ENCODE data around the gene TIMM17A.
"Not testable (repeated sequence)": the region's sequence is repeated elsewhere in the genome, so short reads cannot be mapped to it uniquely, and the experiment has no call there.

TIMM17A gene

DNA sequence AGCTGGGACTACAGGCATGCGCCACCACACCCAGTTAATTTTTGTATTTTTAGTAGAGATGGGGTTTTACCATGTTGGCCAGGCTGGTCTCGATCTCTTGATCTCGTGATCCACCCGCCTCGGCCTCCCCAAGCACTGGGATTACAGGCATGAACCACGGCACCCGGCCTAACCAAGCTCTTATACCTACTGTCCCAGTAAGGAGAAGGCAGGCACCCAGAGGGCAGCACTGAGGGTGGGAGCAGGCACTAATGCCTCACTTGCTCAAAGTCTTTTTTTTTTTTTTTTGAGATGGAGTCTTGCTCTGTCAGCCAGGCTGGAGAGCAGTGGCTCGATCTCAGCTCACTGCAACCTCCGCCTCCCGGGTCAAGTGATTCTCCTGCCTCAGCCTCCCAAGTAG is 15.0 kb upstream of the TIMM17A start:
- not testable (repeated sequence) for DNase-seq (ENCODE audit: low read depth)

DNA sequence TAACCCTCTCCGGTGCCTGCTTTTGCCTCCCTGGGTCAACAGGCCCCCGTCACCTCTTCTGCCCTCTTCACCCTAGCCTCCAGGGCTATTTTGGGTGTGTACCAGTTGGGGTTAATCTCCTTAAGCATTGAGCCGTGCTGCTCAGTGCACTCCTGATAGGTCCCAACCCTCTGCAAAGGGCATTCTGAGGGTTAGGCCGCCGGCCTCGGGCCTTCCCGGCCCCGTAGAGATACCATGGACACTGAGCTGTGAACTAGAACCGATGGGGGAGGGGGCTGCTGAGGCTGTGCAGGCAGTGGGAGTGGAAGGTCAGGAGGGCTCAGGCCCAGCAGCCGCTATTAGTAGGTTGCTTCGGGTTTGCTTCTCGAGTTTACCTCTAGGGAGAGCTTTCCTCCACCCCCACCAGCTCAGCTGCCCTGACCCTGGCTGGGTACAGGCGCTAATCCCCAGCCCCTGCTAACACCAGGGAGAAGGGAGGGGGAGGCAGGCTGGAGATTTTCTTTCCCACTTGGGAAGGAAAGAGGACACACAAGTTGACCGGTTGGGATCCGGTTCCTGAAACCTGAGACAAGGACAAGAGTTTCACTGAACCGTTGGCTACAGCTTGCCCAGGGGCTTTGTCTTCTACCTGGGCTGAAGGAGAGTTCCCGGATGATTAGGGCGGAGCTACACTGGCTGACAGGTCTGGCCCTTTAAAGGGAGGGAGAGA is 13.7 kb upstream of the TIMM17A start:
- DNase-seq (ENCODE audit: low read depth): no peak

DNA sequence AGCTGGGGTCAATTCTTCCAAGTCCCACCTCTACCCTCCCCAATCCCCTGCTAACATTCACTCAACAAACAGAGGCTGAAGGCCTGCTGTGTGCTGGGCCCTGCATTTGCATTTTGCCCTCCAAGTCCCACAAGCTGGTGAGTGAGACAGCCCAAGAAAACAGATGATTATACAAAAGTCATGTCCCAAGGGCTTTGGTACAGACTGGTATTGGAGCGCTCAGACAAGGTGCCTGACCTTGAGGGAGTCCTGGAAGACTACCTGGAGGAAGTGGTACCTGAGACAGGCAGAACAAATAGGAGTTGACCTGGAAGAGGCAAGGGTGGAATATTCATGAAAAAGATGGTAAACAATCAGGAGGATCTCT is 13.2 kb upstream of the TIMM17A start:
- no peak for DNase-seq (ENCODE audit: low read depth)

DNA sequence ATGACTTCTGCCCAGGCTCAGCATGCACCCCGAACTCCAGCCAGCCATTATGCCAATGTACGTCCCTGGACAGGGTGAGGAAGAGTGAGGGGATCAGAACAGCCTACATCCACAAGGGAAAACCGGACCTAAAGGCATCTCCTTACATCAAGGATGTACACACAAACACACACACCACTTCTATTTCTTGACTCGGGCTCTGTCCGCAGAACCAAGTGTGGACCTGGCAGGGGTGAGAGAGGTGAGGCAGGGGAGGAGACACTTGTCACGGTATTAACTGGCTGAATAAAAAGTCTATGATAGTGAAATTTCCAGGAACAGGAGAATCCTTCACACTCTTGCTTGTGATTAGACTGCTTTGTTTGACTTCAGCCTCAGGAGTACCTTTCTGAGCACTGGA is 11.3 kb upstream of the TIMM17A start:
- no peak for DNase-seq (ENCODE audit: low read depth)

DNA sequence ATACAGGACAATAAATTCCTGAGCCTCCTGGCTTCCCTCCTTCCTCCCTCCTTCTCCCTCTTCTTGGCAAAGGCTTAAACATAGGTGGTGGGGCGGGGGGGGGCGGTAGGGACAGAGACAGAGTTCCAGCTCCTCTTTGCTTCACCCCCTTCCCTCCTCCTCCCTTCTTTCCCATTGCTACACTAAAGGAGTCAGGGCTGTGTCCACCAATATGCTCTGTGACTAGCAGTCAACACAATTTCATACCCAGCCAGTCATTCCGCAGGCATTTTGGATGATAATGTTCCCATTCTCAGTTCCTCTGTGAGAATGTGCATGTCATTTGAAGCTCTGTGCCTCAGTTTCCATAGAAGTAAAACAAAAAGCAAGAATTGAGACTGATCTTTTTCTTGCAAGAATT is 10.7 kb upstream of the TIMM17A start:
- DNase-seq (ENCODE audit: low read depth): no peak

DNA sequence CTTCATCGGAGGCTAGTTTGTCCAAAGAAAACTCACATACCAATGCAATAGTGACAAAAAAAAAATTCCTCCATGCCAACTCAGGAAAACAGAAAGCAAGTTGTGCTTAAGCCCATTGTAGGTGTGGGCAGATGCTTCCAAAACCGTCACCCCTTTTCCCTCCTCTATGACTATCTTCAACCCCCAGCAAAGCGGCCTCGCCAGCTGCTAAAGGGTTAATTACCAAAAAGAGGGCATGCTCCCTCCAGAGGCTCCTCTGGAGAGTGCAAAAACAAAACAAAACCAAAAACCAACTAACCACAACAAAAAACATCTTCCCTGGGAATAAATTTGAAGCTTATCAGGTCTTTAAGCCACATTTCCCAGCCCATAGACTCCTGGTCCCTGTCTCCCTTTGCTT is 10.1 kb upstream of the TIMM17A start:
- no peak for DNase-seq (ENCODE audit: low read depth)

DNA sequence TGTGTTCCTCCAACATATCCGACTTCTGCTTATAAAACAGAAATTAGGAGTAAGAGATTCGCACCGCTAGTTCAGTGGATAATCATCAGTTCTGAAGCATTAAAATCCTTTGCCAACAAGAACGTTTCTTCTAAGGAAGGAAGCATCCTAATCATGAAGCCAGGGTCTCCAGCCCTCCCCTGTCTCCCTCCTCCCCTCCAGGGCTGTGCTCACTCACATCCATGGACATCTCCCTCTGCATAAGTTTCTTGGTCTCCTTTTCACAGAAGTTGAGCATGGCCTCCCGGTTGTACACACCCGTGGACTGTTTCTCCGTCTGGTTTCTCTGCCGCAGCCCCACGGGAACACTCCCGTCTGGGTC is 9.5 kb upstream of the TIMM17A start:
- DNase-seq (ENCODE audit: low read depth): no peak

DNA sequence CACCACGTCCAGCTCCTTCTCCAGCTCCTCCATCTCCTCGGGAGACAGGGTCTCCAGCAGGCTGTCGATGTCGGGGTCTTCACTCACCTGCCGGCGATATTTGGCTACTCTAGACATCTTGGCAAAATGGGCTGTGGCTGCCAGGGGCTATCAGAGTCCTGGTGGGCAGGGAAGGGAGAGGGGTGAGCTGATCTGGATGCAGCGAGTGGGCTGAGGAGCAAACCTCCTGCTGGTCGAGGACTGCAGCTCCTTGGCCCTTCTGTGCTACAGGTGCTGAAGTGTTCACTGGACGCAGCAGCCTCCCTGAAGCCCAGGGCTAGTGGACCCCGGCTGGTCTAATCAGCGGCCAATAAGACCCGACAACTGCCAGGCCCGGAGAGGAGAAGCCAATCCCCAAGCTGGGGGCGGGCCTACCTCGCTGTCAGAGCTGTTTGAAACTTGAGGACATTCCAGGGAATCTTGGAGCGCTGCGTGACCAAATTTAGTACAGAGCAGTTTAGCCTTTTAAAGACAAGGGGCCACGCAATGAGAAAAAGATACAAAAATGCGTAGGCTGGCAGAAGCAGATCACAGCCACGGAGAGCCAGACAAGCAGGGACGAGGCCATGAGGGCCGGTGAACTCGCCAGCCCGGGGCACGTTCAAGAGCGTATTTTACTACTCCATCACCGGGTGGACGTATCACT is 8.9 kb upstream of the TIMM17A start, which contains the start of gene LMOD1:
TSS of gene LMOD1 (minus strand) at position 325 of the 685 bp plus-strand sequence. CDS start at position 117, 208 bp downstream.
- DNase-seq (ENCODE audit: low read depth): no peak

DNA sequence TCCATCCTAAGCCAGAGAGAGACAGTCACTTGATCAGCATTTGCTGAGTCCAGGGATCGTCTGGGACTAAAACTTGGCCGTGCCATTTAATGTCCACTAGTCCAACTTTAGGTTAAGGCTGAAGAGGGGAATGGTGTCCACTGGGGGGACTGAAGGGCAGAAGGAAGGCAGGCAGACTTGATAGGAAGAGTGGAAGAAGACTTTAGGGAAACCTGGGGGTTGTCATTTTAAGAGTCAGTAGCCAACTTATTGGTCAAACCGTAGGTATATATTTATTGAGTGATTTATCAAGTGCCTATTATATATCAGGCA is 7.7 kb upstream of the TIMM17A start:
- no peak for DNase-seq (ENCODE audit: low read depth)

DNA sequence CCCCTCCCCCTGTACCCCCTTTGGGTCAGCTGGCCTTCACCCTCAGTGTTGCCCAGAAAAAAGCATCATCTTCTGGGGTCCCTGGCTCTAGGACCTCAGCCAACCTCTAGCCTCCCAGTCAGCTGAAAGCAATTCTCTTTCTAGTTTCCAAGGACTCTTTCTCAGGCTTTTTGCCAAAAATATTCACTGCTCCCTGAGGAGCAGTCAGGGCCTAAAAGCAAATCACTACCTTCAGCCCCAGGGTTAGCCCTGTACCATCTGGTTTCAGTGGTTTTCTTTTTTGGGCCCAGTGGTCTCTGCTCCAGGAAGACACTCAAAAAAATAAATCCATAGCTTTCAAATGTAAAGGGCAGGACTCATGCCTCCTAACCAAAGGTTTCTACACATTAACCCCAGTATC is 5.8 kb upstream of the TIMM17A start:
- no peak for DNase-seq (ENCODE audit: low read depth)

DNA sequence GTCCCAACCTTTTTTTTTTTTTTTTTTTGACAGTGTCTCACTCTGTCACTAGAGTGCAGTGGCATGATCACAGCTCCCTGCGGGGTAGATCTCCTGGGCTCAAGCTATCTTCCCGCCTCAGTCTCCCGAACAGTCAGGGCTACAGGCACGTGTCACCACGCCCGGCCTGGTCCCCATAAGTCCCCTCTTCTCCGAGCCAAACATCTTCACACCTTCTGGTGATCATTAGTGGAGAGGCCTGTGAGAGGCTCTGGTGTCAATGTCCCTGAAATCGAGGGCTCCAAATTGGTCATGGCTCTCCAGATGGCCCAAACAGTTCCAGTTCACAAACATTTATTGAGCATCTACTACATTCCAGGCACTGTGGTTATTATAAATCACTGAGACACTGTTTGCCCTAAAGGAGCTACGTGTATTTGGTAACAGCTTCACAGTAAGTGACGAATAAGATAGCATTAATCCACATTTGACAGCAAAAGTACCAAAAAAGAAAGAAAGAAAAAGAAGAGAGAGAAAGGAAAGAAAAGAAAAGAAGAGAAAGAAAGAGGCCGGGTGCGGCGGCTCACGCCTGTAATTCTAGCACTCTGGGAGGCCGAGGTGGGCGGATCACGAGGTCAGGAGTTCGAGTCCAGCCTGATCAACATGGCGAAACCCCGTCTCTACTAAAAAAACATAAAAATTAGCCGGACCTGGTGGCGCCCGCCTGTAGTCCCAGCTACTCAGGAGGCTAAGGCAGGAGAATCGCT is 867 bp upstream of the TIMM17A start:
- no peak for DNase-seq (ENCODE audit: low read depth)

DNA sequence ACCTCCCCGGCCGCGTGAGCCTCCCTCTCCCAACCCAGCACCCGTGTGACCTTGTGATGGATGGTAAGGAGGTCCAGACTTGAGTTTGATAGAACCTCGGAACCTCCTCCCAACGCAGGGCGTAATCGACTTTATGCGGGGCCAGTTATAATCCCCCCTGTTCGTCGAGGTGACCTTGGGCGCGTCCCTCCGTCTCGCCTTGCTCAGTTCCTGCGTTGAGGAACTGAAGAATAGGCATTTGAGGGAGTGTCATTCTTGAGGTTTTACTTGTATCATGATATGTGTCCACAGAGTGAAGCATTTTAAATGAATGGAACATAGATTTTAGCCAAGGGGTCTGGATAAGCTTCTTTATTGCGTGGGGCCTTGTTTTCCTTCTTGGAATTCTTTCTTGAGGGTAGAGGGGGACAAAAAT is 433 bp downstream of the TIMM17A start:
- no peak for DNase-seq (ENCODE audit: low read depth)

DNA sequence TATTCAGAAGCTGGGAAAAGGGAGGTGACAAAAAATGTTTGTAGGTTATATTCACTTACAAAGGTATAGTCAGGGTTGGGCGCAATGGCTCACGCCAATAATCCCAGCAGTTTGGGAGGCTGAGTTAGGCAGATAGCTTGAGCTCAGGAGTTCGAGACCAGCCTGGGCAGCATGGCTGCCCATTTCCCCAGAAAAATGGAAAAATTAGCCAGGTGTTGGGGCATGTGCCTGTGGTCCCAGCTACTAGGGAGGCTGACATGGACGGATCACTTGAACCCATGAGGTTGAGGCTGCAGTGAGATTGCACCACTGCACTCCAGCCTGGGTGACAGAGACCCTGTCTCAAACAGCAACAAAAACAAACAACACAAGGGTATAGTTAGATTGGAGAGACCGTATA is 3.0 kb downstream of the TIMM17A start:
- DNase-seq (ENCODE audit: low read depth): no peak

DNA sequence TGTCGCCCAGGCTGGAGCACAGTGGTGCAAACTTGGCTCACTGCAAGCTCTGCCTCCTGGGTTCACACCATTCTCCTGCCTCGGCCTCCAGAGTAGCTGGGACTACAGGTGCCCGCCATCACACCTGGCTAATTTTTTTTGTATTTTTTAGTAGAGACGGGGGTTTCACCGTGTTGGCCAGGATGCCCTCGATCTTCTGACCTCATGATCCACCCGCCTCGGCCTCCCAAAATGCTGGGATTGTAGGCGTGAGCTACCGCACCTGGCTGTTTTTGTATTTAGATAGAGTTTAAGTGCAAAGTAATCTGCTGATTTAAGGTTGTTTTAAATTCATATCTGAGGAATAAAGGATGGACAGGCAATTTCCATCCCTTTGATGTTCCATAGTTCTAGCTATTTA is 7.1 kb downstream of the TIMM17A start:
- DNase-seq (ENCODE audit: low read depth): not testable (repeated sequence)

DNA sequence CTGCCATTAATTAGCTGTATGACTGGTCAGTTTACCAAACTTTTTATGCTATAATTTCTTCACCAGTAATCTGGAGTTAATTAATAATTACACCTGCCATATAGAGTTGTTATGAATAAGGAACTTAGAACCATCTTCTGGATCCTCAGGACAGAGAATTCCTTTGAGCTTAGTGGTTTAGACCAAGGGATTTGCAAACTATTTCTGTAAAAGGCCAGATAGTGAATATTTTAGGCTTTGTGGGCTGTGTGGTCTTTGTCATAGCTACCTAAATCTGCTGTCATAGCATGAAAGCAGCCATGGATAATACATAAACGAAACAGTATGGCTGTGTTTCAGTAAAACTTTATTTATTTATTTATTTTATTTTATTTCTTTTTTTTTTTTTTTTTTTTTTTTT is 9.0 kb downstream of the TIMM17A start:
- no peak for DNase-seq (ENCODE audit: low read depth)

DNA sequence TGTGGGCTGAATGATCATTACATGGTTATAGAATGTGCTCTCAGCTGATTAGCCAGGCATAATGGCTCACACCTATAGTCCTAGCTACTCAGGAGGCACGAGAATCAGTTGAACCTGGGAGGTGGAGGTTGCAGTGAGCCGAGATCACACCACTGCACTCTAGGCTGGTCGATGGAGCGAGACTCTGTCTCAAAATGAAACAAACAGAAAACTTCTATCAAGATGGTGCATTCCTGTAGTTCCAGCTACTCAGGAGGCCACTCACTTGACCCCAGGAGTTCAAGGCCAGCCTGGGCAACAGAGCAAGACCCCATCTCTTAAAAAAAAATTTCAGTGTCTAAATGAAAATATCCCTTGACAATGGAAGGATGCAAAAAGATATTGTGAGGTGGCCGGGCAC is 10.9 kb downstream of the TIMM17A start:
- no peak for DNase-seq (ENCODE audit: low read depth)

DNA sequence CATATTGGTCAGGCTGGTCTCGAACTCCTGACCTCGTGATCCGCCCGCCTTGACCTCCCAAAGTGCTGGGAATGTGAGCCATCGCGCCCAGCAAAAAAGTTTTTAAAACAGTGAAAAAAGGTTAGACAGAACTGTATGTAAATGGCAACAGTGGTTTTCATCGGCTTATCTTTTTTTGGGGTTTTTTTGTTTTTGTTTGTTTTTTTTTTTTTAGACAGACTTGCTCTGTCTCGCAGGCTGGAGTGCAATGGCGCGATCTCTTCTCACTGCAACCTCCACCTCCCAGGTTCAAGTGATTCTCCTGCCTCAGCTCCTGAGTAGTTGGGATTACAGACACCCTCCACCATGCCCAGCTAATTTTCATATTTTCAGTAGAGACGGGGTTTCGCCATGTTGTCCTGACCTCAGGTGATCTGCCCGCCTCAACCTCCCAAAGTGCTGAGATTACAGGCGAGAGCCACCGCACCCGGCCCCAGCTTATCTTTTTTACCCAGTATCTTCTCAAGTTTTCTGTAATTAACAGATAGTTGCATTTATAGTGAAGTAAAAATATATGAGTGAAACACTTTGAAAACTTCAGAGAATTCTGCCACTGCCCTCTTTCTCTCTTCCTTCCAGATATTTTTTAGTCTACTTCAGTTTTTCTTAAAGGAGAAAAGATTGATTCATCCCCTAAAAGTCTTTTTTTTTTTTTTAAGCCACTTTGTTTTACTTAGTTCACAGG is 13.1 kb downstream of the TIMM17A start:
- DNase-seq (ENCODE audit: low read depth): no peak

DNA sequence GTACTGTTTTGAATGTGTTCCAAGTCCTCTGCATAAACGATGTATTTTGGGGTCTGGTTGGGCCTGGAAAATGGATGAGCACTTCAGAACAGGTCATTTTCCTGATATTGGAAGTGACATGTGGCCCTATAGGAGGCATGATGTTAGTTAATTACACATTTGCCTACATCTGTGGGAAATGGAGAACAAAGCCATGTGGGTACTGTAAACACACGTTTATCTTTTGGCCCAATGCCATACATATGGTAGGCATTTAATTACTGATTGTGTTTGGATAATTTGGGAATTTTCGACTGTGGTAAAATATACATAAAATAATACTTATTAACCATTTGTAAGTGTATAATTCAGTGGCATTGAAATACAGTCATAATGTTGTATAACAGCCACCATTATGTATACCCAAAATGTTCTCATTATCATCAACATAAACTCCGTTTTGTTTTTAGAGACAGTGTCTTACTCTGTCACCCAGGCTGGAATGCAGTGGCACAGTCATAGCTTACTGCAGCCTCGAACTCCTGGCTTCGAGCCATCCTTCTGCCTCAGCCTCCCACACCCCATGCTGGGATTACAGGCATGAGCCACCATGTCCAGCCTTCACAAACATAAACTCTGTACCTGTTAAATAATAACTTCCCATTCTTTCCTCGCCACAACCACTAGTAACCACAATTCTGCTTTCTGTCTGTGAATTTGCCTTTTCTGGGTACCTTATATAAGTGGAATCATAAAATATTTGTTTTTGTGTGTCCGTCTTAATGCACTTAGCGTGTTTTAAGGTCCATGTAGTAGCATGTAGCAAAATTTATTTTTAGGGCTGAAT is 15.2 kb downstream of the TIMM17A start:
- no peak for DNase-seq (ENCODE audit: low read depth)

DNA sequence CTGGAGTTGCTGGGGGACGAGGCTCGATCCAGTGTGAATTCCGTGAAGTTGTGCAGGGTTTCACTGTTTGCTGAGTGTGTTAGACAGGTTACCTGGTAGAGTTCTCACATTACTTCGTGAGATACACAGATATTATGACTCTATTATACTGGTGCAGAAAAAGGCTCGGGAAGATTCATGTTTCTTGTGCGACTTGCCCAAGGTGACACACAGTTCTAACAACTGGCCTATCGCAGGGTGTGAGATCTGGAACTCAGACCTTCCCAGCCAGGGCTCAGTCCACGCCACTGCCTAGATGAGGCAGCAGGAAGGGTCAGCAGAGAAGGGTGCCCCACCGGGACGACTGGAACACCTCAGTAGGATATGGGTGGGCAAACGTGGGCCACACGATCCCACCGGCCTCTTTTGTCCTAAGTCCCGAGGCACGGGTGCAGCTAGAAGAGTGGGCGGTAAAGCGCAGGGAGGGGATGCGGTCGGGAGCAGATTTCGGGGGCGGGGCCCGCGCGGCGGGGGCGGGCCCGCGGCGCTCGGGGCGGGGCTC is 26.8 kb downstream of the TIMM17A start:
- peak; percentile 61 for DNase-seq (ENCODE audit: low read depth)

DNA sequence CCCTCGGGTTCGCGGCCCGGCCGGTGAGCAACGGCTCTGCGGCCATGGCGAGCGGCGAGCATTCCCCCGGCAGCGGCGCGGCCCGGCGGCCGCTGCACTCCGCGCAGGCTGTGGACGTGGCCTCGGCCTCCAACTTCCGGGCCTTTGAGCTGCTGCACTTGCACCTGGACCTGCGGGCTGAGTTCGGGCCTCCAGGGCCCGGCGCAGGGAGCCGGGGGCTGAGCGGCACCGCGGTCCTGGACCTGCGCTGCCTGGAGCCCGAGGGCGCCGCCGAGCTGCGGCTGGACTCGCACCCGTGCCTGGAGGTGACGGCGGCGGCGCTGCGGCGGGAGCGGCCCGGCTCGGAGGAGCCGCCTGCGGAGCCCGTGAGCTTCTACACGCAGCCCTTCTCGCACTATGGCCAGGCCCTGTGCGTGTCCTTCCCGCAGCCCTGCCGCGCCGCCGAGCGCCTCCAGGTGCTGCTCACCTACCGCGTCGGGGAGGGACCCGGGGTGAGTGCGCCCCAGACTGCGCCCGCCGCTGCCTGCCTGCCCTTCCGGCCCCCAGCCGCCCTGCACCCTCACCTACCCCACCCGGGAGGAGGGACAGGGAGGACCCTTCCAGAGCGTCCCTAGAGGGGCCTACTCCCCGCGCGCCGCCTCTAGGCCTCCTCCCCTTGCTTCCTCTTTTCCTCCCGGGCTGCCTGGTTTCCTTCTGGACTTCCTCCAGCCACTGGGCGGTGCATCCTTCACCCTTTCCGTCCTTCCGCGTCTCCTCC is 27.5 kb downstream of the TIMM17A start, which contains the start of gene RNPEP:
TSS of gene RNPEP (plus strand) at position 26 of the 757 bp plus-strand sequence. CDS start at position 45, 19 bp downstream.
- DNase-seq (ENCODE audit: low read depth): peak; percentile 20

DNA sequence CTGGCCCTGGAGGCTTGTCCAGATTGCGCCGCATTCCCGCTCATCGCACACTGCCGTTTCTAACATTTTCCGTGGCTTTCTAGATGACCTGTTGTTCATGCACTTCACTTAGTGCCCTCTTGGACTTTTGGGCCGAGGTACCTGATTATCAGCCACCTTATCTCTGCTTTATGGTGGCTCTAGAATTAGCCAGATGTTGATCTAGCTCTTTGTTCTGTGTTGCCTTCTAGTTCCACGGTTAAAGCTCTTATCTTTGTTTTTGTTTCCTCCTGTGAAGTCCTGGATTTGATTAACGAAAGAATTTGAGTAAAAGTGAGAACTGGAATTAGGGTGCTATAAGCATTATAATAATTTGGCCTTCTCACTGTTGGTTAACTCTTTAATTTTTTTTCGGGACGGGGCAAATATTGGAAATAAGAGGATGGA is 28.1 kb downstream of the TIMM17A start:
- no peak for DNase-seq (ENCODE audit: low read depth)
